Mesenchymal stem cell (in vitro differentiated cells and primary cell): ENCODE results near the gene LVRN.
A peak's percentile ranks its signal among the peaks of the same experiment; 100 is the strongest.

Experiments
- DNase-seq: peaks from one replicate; pipeline ENCODE4 v3.0.0-alpha.2; 2013
- H2AFZ ChIP-seq: one replicate; pipeline ENCODE4 v1.6.1; 2013; ENCODE audit warnings: low read depth, mild to moderate bottlenecking, control low read depth, inconsistent platforms, low read length, moderate library complexity
- H2AK5ac ChIP-seq: 2 replicates; pipeline ENCODE4 v1.6.1; 2013; ENCODE audit warnings: low read length, moderate library complexity, mild to moderate bottlenecking, inconsistent platforms; ENCODE audit not compliant: severe bottlenecking
- H2BK120ac ChIP-seq: one replicate; pipeline ENCODE4 v1.6.1; 2013; ENCODE audit warnings: low read depth, mild to moderate bottlenecking, inconsistent platforms, low read length, moderate library complexity
- H2BK12ac ChIP-seq, 2 experiments: one replicate each; pipeline ENCODE4 v1.6.1; 2013; ENCODE audit warnings: inconsistent platforms in 2 of 2, low read length in 2 of 2, mild to moderate bottlenecking in 2 of 2, moderate library complexity in 2 of 2, control low read depth in 1 of 2
- H2BK15ac ChIP-seq: one replicate; pipeline ENCODE4 v1.6.1; 2013; ENCODE audit warnings: mild to moderate bottlenecking, low read depth, inconsistent platforms; ENCODE audit not compliant: poor library complexity, severe bottlenecking
- H2BK5ac ChIP-seq: 2 replicates; pipeline ENCODE4 v1.6.1; 2013; ENCODE audit warnings: low read depth, mild to moderate bottlenecking, low read length, control low read depth, inconsistent platforms; ENCODE audit not compliant: poor library complexity, severe bottlenecking
- H3K14ac ChIP-seq, 2 experiments: one replicate each; pipeline ENCODE4 v1.6.1; 2013; ENCODE audit warnings: inconsistent platforms in 2 of 2, low read length in 2 of 2, control low read depth in 1 of 2, mild to moderate bottlenecking in 1 of 2, moderate library complexity in 1 of 2
- H3K18ac ChIP-seq, 2 experiments: one replicate each; pipeline ENCODE4 v1.6.1; 2013; ENCODE audit warnings: inconsistent platforms in 2 of 2, low read length in 2 of 2, control low read depth in 1 of 2, low read depth in 1 of 2, mild to moderate bottlenecking in 1 of 2
- H3K23ac ChIP-seq, 2 experiments: one replicate each; pipeline ENCODE4 v1.6.1; 2013; ENCODE audit warnings: inconsistent platforms in 2 of 2, low read length in 2 of 2, mild to moderate bottlenecking in 2 of 2, moderate library complexity in 2 of 2, control low read depth in 1 of 2
- H3K27ac ChIP-seq: 2 replicates; pipeline ENCODE4 v1.5.1; 2013; ENCODE audit warnings: mild to moderate bottlenecking, moderate library complexity, low read length, control low read depth, inconsistent platforms; ENCODE audit not compliant: poor library complexity, severe bottlenecking
- H3K27me3 ChIP-seq, 2 experiments: 2 replicates each; pipeline versions ENCODE4 v1.6.1 to v1.7.0; 2013; ENCODE audit warnings: low read length in 2 of 2, mild to moderate bottlenecking in 2 of 2, moderate library complexity in 2 of 2, control low read depth in 1 of 2, inconsistent platforms in 1 of 2; ENCODE audit not compliant: control insufficient read depth in 1 of 2, insufficient read depth in 1 of 2
- H3K36me3 ChIP-seq, 2 experiments: 2 replicates each; pipeline versions ENCODE4 v1.6.1 to v1.7.0; 2013; ENCODE audit warnings: low read length in 2 of 2, control low read depth in 1 of 2, inconsistent platforms in 1 of 2, low read depth in 1 of 2, mild to moderate bottlenecking in 1 of 2; ENCODE audit not compliant: insufficient read depth in 2 of 2, control insufficient read depth in 1 of 2
- H3K4ac ChIP-seq, 2 experiments: one replicate each; pipeline ENCODE4 v1.6.1; 2013; ENCODE audit warnings: inconsistent platforms in 2 of 2, low read length in 2 of 2, mild to moderate bottlenecking in 2 of 2, moderate library complexity in 2 of 2, control low read depth in 1 of 2, low read depth in 1 of 2
- H3K4me1 ChIP-seq: 2 replicates; pipeline ENCODE4 v1.6.1; 2013; ENCODE audit warnings: low read depth, low read length, control low read depth; ENCODE audit not compliant: control insufficient read depth, insufficient read depth
- H3K4me2 ChIP-seq: 2 replicates; pipeline ENCODE4 v1.6.1; 2013; ENCODE audit warnings: low read length, mild to moderate bottlenecking, inconsistent platforms; ENCODE audit not compliant: poor library complexity, severe bottlenecking
- H3K4me3 ChIP-seq, 2 experiments: 2 replicates each; pipeline versions ENCODE4 v1.5.1 to v1.7.0; 2013; ENCODE audit warnings: low read length in 2 of 2, mild to moderate bottlenecking in 2 of 2, control low read depth in 1 of 2, low read depth in 1 of 2; ENCODE audit not compliant: insufficient read depth in 1 of 2
- H3K79me1 ChIP-seq: replicated peaks from 2 replicates; pipeline ENCODE4 v1.6.1; 2013; ENCODE audit warnings: mild to moderate bottlenecking, control low read depth, low read length, inconsistent platforms; ENCODE audit not compliant: poor library complexity, severe bottlenecking
- H3K9ac ChIP-seq: 2 replicates; pipeline ENCODE4 v1.7.0; 2013; ENCODE audit warnings: mild to moderate bottlenecking, low read length, moderate library complexity
- H3K9me3 ChIP-seq: 2 replicates; pipeline ENCODE4 v1.7.0; 2013; ENCODE audit warnings: mild to moderate bottlenecking, low read length; ENCODE audit not compliant: control insufficient read depth
- H4K8ac ChIP-seq: one replicate; pipeline ENCODE4 v1.6.1; 2013; ENCODE audit warnings: inconsistent platforms, mild to moderate bottlenecking, low read length, moderate library complexity
- H4K91ac ChIP-seq: one replicate; pipeline ENCODE4 v1.6.1; 2013; ENCODE audit warnings: mild to moderate bottlenecking, low read length, inconsistent platforms
- WGBS: methylation state at CpG from one replicate; pipeline ENCODE4 v1.1.7; 2013; ENCODE audit warnings: mixed read lengths; 5-methylcytosine and 5-hydroxymethylcytosine counted together

The LVRN gene

GRCh38 chr5:116011046-116011445, 48.8 kb downstream of the LVRN start:
- Histone ChIP-seq H4K8ac (no peak overlapping the region), H2BK15ac (no peak overlapping the region), H2BK120ac (no peak overlapping the region), H3K27ac (no peak overlapping the region), H3K14ac (no peak overlapping the region), H3K23ac (no peak overlapping the region), H2BK12ac (no peak overlapping the region), H2AFZ (no peak overlapping the region), H2BK5ac (no peak overlapping the region), H3K4me2 (no peak overlapping the region), H3K36me3 (no peaks in the 10 kb centered on the region), H4K91ac (no peak overlapping the region), H3K9ac (peak overlapping the region; percentile 74), H3K18ac (no peak overlapping the region), H3K4me1 (no peaks in the 10 kb centered on the region), H2AK5ac (no peak overlapping the region), H3K27me3 (no peaks in the 10 kb centered on the region), H3K9me3 (no peaks in the 10 kb centered on the region), H3K79me1 (no peaks in the 10 kb centered on the region), H3K4me3 (no peak overlapping the region), H3K4ac (no peak overlapping the region)
- no peak for DNase-seq

DNA sequence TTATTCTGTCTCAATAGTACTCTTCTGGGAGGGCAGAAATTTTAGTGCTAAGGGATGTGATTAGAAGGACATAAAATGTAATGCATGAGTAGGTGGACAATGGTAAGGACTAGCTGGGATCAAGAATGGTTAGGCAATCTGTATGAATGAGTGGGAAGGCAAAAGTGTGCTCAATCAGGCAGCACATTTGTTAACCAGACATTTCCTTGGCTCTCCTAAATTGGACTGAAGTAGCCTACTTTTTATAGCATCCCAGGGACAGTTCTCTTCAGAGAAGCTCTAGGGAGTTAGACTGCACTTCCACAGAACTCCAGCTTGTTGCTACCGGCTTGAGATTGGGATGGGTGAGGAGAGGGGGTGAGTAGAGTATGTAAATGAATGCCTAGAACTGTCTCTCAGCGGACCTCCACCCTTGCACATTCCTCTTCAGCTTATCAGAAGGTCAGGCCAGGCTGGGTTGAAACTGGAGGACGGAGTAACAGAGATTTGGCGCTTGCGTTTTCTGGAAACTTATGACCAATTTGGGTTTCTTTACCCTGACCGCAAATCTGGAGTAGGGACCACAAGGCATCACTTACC, 51.0 kb downstream of the LVRN start:
- no peaks in the 10 kb centered on the region for H3K36me3 ChIP-seq
- H3K4ac ChIP-seq, result no peak overlapping the region
- H2BK120ac ChIP-seq, result no peak overlapping the region
- H3K23ac ChIP-seq, result no peak overlapping the region
- H2BK12ac ChIP-seq, result no peak overlapping the region
- H2AFZ ChIP-seq, result no peak overlapping the region
- no peaks in the 10 kb centered on the region for H3K9me3 ChIP-seq
- WGBS, result 68% methylated on average over 6 of the region's 6 CpGs
- no peak overlapping the region for H3K18ac ChIP-seq
- DNase-seq, result no peak
- no peak overlapping the region for H3K14ac ChIP-seq
- H2BK5ac ChIP-seq, result no peak overlapping the region
- H4K91ac ChIP-seq, result no peak overlapping the region
- H2AK5ac ChIP-seq, result no peak overlapping the region
- no peaks in the 10 kb centered on the region for H3K4me1 ChIP-seq
- H4K8ac ChIP-seq, result no peak overlapping the region
- H2BK15ac ChIP-seq, result no peak overlapping the region
- peak overlapping the region in 1 of 2 experiments; percentile 17 for H3K4me3 ChIP-seq
- no peaks in the 10 kb centered on the region for H3K79me1 ChIP-seq
- H3K27me3 ChIP-seq, result no peaks in the 10 kb centered on the region
- H3K27ac ChIP-seq, result no peak overlapping the region
- no peak overlapping the region for H3K4me2 ChIP-seq
- H3K9ac ChIP-seq, result peak overlapping the region; percentile 26

GRCh38 chr5:116013936-116014335, 51.7 kb downstream of the LVRN start:
- Histone ChIP-seq H2BK15ac (no peak overlapping the region), H3K9me3 (no peaks in the 10 kb centered on the region), H3K27me3 (no peaks in the 10 kb centered on the region), H3K27ac (no peak overlapping the region), H3K9ac (peak overlapping the region; percentile 26), H2AK5ac (no peak overlapping the region), H2BK120ac (no peak overlapping the region), H2BK12ac (no peak overlapping the region), H3K4me3 (peak overlapping the region in 1 of 2 experiments; percentile 17), H3K79me1 (no peaks in the 10 kb centered on the region), H2AFZ (no peak overlapping the region), H3K36me3 (no peaks in the 10 kb centered on the region), H4K91ac (no peak overlapping the region), H3K14ac (no peak overlapping the region), H3K4ac (no peak overlapping the region), H3K4me1 (no peaks in the 10 kb centered on the region), H3K23ac (no peak overlapping the region), H4K8ac (no peak overlapping the region), H2BK5ac (no peak overlapping the region), H3K4me2 (no peak overlapping the region), H3K18ac (no peak overlapping the region)
- no peak for DNase-seq

- Histone ChIP-seq H3K9me3 (no peaks in the 10 kb centered on the region), H2AK5ac (no peak overlapping the region), H2BK12ac (no peak overlapping the region), H2BK5ac (no peak overlapping the region), H3K27me3 (no peaks in the 10 kb centered on the region), H3K14ac (no peak overlapping the region), H3K18ac (no peak overlapping the region), H3K4me2 (no peak overlapping the region), H2BK120ac (no peak overlapping the region), H3K4me3 (no peak overlapping the region), H2BK15ac (no peak overlapping the region), H3K4ac (no peak overlapping the region), H3K4me1 (no peaks in the 10 kb centered on the region), H3K79me1 (no peaks in the 10 kb centered on the region), H3K23ac (no peak overlapping the region), H3K27ac (no peak overlapping the region), H3K9ac (no peak overlapping the region), H3K36me3 (no peaks in the 10 kb centered on the region), H2AFZ (no peak overlapping the region), H4K8ac (no peak overlapping the region), H4K91ac (no peak overlapping the region)
- DNase-seq, result no peak
Measured at GRCh38 chr5:116023619-116024018, 61.3 kb downstream of the LVRN start.
